ENCODE results near the gene WASHC3.
"Not testable (repeated sequence)": the region's sequence is repeated elsewhere in the genome, so short reads cannot be mapped to it uniquely, and the experiment has no call there.

The WASHC3 gene

DNA sequence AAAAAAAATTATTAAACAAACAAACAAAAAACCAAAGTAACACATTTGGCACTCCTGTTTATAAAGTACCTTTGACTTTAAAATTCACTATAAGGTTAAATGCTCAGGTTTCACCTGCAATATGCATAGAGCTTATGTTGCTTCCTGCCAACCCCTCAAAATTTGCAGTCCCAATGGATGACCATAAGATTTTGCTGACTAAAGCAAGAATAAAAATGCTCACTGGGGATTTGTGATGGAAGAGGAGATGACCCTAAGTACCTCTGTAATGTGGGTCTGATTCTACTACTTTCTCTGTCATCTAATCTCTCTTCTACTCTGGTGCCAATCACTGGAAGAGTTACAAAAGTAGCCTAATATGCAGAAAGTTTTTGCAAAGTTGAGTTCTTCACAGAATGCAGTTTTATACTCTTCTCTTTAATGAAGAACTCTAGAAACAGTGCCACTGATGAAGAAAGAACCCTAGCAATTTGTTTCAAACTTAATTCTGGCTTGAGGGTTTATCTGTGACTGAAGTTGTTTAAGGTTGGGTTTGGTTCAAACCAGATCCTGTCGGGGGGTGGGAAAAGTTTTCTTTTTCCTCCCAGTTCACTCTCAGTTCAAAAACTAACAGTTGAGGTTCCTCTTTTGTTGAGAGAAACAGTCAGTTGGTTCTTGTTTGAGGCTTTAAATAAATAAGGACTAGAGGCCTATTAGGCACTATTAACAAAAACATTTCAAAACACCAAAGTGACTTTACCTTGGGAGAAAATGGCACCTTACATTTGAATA is 10.9 kb downstream of the WASHC3 start:
- no peak for DNase-seq

DNA sequence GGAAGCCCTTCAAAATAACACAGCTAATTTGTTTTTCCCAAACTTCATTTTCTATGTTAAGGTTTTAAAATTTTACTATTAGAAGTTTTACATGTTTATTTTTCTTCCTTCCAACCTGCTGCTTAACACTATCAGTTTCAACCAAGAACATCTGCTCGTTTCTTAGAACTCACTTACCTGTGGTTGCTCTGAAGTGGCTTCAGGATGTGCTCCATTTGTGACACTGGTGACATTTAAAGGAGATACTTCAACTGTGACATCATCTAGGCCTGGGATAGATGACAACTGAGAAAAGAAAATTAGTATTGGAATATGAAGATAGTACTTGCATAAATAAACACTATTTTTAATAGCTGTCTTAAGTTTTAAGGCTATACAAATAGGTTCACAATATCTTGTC is 17.9 kb downstream of the WASHC3 start:
- peak; percentile 24 for DNase-seq

DNA sequence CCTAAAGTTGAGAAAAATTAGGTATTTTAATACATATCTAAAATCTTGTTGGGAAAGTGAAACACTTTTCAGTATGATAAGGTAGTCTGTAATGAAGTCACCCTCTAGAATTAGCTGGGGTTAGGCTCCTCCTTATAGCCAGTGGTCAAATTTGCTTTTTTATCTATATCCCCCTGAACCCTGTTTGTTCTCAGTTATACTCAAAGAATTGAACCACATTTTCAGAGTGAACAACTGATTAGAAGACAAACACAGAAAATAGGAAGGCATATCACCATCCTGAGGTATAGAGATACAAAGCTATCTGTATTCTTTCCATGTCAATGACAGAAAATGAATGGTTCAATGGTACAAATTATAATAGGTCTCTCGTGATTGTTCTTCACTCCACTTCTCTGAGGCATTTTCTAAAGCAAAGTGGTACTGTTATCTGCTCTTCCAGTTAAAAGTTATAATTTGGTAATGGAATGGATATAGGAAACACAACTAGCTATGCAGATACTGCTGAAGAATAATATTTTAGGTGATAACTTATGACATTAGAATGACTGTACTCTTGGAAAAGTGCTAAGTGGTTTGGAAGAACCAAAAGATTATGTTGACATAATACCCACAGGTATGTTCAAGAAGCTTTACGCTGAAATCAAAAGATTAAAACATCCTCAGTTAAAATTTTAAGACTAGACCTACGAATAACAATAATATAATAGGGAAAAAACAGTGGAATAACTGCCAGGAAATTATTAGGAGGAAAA is 27.6 kb downstream of the WASHC3 start:
- no peak for DNase-seq

DNA sequence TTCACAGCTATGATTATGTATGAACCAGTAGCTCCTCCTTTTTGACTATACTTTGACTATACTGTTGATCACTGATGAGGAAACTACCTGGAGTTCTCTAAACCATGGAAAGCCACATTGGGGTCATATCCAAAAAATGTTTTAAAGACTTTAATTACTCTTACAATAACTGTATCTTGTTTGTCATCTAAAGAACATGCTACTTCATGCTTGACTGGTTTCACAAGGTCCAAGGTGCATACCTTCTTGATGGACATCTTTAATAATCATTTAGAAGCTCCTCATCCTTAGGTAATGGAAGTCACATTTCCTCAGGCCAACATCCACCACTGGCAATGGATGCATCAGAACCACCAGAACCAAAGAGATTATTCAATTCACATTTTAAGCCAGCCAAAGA is 29.9 kb downstream of the WASHC3 start:
- no peak for DNase-seq

DNA sequence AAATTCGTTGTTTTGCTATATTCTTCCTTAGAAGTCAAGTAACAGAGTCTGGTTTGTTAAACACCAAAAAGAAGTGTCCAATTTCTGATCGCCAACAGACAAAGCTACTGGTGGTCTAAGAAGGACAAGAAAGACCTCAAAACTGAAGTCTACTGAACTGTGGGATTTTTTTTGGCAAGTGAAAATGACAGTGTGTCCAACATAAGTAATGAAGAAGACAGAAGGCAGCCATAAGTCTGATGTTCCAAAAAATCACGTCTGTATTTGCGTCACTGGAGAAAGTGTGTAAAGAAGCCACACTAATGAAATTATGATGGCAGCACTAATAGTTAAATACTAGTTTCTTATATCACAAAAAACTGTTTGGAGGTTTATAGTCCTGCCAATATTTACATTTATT is 32.6 kb downstream of the WASHC3 start:
- no peak for DNase-seq

DNA sequence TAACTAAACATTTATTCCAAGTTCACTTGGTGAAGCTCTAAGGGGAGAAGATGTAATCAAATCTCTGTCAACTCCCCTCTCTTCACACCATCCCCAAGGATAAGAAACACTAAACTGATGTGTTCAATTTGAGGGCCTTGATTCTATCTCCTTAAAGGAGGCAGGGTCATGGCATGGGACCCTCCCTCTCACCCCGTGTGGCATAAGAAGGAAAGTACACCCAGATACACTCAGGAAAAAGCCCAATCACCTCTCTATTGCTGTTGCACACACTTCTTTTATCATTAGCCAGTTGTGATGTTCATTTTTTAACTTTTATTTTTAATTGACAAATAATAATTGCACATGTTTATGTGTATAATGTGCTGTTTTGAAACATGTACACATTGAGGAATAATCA is 35.1 kb downstream of the WASHC3 start:
- no peak for DNase-seq

DNA sequence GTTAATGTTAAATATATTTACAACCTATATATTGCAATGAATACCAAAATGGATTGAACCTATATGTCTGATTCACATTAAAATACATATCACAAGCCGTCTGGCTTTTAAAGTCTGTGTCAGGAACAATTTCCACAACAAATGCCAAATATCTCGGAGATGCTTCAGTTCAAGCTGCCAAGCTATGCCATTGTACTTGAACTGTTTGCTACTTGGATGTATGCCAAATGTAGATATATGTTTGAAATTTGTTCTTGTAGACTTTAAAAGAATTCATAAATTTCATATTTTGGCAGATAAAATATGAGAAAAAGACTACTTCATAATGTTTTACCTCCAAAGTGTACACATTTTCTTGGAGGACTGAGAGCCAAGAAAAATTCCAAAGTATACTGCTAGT is 37.0 kb downstream of the WASHC3 start:
- DNase-seq = no peak

DNA sequence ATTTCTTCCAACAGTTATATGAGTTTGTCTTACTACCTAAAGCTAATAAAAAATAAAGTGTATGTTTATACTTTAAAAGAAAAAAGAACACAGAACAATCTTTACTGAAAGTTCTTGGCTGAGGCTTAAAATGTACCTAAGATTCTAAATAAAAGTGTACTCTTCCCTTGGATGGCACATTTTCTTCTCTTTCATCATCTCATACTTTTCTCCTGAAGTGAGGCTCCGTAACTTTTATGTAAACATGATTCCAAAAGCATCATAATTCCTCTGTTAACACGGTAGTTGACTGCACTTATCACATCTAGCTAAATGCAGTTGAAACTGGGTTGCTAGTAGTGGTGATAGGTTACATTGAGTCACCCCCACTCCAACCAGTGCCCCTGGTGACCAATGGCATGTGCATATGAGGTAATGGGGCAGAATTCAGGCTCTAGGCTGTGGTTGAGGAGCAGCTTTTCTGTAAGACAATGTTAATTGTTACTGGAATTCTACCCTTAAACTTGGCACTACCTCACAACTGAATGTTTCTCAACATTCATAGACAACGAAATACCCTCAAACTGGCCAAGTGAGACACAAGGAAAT is 38.4 kb downstream of the WASHC3 start:
- no peak for DNase-seq

DNA sequence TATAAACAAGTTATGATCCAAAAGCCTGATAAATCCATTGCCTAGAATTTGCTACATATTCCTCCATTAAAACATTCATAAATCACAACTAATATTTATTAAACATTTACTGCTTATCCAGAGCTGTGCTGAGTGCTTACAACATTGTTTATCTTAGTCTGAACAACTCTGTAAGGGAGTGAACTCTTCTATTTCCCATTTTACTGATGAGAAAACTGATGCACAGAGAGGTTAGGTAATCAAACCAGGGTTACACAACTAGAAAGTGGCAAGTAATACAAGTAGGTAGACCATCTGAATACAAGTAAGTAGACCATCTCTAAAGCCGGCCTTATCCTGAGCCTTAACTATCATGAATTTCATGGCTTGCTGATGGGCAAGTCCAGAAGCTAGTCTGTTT is 39.5 kb downstream of the WASHC3 start:
- DNase-seq = no peak

DNA sequence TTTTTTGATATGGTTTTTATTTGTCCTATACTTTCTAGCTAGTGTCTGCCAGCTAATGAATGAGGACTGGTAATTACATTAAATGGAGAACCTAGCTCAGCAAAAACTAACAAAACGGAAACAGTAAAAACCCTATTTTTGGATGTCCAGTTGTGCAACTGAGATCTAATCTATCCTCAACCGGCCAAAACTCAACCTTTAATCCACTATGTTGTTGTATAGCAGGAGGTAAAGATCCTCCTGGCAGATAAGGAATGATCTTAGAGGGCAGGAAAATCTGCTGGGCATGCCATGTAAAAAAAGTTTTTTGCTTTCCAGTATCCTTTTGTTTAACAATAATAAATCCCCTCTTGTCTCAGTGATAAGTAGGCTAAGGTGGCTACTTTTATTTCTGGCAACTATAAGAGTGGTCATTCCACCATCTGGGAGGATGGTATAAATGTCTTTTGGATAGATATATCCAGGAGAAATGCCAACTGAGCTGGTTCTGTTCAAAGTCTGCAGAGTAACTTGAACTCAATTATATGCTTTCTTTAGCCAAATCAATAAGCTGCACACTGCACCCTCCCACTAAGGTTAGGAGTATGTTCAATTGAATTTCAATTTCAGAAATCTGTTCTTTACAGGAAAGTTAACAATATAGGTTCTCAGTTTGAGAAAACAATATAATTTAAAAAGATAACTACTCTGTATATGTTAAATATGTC is 40.1 kb downstream of the WASHC3 start:
- DNase-seq = no peak

DNA sequence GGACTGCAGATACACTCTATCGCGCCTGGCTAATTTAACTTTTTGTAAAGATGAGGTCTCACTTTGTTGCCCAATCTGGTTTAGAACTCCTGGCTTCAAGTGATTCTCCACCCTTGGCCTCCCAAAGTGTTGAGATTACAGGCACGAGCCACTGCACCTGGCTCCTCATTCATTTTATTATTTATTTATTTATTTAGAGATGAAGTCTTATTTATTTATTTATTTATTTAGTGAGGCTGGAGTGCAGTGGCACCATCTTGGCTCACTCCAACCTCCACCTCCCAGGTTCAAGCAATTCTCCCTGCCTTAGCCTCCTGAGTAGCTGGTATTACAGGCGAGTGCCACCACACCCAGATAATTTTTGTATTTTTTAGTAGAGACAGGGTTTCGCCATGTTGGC is 43.2 kb downstream of the WASHC3 start:
- not testable (repeated sequence) for DNase-seq

DNA sequence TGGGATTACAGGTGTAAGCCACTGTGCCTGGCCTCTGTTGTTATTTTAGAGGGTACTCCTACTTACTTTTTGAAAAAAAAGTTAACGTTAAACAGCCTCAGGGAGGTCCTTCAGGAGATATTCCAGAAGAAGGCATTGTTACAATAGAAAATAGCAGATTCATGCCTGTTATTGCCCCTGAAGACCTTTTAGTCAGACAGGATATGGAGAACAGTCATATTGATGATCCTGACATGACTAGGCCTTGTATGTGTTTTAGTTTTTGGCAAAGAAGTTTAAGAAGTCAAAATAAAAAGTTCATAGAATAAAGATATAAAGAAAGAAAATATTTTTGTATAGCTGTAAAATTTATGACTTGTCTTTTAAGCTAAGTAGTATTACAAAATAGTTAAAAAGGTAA is 45.3 kb downstream of the WASHC3 start:
- no peak for DNase-seq

DNA sequence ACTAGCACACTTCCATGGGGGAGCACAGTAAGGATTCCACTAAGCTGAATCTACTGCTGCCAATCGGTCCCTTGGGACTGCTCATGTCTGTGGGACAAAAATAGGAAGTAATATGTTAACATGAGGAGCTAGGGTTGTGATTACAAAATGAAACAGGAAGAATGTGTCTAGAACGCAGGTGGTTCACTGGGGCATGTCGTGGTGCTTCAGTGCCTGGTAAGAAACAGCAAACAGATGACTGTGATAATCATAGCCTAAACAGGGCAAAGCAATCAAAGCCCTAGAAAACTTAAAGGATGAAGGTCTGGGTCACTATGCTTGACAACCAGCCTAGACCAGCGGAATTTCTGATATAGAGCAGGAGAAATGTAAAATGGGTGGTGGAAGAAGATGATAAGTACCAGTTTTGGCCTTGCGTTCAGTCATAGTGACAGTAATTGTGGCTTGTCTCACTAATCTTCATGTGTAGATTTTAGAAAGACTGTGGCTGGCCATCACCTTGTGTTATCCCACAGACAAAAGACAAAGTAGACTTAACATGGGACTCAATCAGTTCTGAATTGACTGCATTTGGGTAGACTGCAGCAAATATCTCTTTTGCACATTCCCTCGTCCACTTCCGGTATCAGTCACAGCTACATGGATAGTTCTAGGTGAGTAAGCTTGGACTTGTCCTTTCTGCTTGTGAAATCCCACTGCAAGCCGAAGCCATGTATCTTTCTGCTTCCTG is 51.4 kb downstream of the WASHC3 start:
- no peak for DNase-seq

DNA sequence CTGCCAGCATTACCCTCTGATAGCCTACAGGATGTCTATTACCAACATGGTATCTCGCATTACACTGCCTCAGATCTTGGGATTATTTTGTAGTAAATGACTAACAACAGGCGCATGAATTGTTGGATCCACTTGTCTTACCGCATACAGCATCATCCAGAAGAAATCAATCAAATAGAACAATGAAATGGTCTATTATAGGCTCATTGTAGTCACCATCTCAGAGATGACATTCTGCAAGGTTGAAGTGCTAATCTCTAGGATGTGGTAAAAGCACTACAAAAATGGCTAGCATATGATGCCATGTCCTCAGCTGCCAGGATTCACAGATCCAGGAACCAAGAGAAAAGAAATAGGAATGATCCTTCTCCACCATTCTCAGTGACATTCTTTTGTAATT is 52.0 kb downstream of the WASHC3 start:
- DNase-seq = no peak

DNA sequence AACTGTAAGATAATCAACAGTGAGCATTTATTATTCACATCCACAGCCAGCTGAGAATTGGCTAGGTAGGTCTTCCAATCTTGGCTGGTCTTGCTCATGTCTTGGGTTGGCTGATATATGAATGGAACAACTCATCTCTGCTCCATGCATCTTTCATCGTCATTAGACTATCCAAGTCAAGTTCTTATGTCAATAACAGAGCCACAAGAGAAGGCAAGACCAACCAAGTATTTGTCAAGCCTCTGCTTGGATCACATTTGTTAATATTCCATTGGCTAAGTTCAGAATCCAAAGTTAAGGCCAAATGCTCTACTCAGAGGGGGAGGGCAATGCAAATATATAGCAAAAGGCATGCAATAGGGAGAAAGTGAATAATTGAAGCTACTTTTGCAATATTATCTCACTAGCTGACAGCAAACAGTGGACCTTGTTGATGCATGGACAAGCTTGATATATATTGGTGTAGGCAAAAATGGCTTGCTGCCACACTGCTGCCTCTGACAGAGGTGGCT is 53.1 kb downstream of the WASHC3 start:
- DNase-seq = no peak

DNA sequence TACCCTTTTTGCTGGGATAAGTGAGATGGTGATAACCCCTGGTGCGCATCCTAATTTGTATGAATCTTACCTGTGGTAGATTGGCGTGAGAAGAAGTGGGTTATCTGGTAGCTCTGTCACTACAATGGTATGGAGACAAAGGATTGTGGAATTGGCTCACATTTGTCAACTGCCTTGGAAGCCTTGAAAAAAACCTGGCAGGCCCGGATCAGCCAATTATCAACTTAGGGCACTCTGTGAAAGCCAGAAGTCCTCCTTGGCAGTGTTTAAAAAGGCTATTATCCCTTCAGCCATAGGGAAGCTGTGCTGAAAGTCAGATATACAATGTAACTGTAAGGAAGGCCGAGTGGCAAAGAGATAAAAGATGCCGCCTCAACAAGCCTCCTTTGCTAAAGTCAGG is 56.5 kb downstream of the WASHC3 start:
- DNase-seq = no peak

DNA sequence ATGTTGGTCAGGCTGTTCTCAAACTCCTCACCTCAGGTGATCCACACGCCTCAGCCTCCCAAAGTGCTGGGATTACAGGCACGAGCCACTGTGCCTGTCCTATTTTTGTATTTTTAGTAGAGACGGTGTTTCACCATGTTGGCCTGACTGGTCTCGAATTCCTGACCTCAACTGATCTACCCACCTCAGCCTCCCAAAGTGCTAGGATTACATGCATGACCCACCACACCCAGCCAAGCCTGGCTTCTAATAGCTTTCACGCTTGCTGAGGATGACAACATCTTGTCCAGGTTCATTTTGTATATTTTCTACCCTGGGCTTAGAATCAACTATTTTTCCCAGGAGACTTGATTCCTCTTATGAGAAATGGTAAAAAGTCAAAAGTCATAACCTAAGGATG is 64.7 kb downstream of the WASHC3 start:
- no peak for DNase-seq

DNA sequence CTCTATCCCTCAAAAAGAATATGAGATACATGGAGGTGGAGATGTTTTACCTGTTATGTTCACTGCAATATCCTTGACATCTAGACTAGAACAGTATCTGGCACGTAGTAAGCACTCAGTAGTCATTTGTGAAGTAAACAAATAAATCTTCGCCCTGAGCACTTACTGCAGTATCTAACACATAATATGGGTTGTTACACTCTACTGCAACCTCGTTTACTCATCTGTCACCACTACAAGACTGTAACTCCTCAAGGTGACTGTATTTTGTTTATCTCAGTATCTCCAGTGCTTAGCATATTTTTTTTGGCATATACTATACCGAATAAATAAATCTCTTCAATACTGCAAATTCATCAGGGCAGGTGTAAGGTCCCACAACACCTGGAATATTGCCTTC is 66.1 kb downstream of the WASHC3 start:
- DNase-seq = no peak

DNA sequence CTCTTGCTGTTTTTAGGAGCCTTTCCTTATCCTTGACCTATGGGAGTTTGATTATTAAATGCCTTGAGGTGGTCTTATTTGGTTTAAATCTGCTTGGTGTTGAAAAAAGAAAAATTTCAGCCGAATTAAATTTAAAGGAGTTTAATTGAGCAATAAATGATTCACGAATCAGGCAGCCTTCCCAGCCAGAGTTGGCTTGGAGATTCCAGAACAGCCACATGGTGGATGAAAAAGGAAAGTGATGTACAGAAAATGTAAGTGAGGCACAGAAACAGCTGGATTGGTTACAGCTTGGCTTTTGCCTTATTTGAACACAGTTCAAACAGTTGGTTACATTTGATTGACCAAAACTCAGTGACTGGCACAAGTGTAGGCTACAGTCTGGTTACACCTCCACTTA is 69.7 kb downstream of the WASHC3 start:
- no peak for DNase-seq

DNA sequence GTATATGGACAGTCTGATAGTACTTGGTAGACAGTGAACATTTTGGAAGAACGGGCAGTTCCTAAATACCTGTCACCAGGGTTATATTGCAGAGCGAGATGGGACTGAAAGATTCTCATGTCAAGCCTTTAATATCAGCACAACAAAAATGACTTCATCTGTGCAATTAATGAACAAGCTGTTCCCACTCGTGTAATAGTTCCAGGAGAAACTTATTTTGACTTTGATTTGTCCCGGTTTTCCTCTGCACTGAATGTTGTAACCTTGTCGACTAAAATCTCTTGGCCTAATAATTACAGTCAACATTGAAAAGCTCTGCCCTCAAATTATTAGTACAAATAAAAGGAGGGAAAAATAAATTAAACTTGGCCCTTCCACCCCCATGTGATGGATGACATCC is 79.5 kb downstream of the WASHC3 start:
- DNase-seq = no peak

DNA sequence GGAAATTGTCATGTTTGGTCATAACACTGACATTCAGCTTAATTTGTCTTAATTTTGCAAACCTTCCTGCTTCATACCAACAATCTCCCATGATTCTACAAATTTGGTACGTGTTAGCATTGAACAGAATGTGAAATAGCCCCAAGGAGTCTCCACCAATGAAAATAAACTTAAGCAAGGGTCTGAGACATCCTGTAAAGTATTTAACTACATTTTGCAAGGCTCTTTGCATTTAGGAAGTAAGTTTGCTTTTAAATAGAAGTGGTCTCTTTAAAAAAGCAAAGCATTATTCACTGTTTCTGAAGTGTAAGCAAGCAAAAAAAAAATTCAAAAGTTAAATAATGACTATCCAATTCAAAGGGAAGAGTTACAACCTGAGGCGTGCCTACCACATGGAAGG is 79.9 kb downstream of the WASHC3 start:
- no peak for DNase-seq

DNA sequence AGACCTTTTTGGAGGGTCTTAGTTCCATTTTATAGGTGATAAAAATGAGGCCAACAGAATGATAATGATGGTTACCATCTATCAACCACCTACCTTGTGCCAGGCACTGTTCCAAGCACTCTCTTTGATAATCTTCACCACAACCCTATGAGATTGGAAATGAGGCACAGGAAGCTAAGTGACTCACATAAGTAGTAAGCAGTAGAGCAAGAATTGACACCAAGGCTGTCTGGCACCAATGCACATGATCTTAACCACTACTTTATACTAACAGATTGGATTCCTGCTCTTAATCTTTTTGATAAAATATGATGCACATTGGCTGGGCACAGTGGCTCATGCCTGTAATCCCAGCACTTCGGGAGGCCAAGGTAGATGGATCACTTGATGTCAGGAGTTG is 93.0 kb downstream of the WASHC3 start:
- DNase-seq = no peak

DNA sequence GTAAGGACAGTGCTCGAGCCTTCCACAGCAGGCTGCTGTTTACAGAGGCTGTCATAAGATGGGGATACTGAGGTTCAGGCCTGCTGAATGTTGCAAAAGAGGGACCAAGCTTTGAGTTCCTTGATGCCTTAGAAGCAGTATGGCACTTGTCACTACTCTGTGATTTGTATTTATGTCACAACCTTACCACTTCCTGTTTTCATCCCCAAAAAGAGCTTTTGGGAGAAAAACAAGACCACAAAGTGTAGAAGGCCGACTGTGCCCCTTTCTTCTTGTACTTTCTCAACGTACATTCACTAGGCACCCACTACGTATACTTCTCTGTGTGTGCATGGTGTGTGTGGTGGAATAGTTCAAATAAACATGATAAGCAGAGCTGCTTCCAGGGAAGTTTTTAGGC is 94.3 kb downstream of the WASHC3 start:
- DNase-seq = no peak
